Loucy (cell line): ENCODE data around the gene LAYN.

ENCODE experiments used
- CTCF ChIP-seq: fragments of 200-600 bp; sonication (generic); conservative IDR thresholded peaks from 2 replicates; pipeline ENCODE4 v1.5.1; 2014; ENCODE audit warnings: mild to moderate bottlenecking, antibody characterized with exemption, low read length
- EZH2phosphoT487 ChIP-seq: fragments of 200-600 bp; IDR thresholded peaks from 2 replicates; pipeline ENCODE4 v1.6.1; 2018; ENCODE audit warnings: antibody characterized with exemption, mild to moderate bottlenecking, moderate library complexity, borderline replicate concordance

GRCh38 chr11:111530091-111530490 lies 10.4 kb upstream of the LAYN start:
- TF ChIP-seq CTCF (no peak), EZH2phosphoT487 (no peak)
